GM12892 (cell line): ENCODE data around the gene ZNF784.

ENCODE experiments used
- POLR2A ChIP-seq: IDR thresholded peaks from 2 replicates; pipeline ENCODE4 v1.6.1; 2011; ENCODE audit warnings: low read depth, low read length, control low read depth
- POLR2AphosphoS5 ChIP-seq: IDR thresholded peaks from 2 replicates; pipeline ENCODE4 v1.6.1; 2011; ENCODE audit warnings: low read depth, low read length, control low read depth
- TAF1 ChIP-seq: IDR thresholded peaks from 2 replicates; pipeline ENCODE4 v1.6.1; 2011; ENCODE audit warnings: low read depth, mild to moderate bottlenecking, control low read depth, low read length, borderline replicate concordance

- TF ChIP-seq POLR2A (no peak), POLR2AphosphoS5 (no peak), TAF1 (no peak)
These were observed 2.0 kb upstream of the ZNF784 start for GRCh38 chr19:55626350-55626749.
